ENCODE measurements around the gene ATG4B. TPM values are rescaled to one million over a fixed set of nuclear protein-coding genes. Genes with fewer than 3 reads are reported as not detected.
"Not testable (repeated sequence)": the region's sequence is repeated elsewhere in the genome, so short reads cannot be mapped to it uniquely, and the experiment has no call there.

Gene ATG4B
- total and polyA plus RNA-seq, 2 donors (not counting 3 experiments of a cell fraction or from before 2014, with no cell fraction given) = 83.6 to 113 TPM

GRCh38 chr2:241660593-241661213, 23.2 kb downstream of the ATG4B start:
- no peak for FAIRE-seq

GRCh38 chr2:241662731-241663130, 25.2 kb downstream of the ATG4B start:
- POLR2A ChIA-PET; intact Hi-C loops (cut with micrococcal nuclease); FAIRE-seq: not testable (repeated sequence)

More at GRCh38 chr2:241660593-241661213, 23.2 kb downstream of the ATG4B start:
- no peak for DNase-seq (ENCODE audit: low read depth, low spot score)
- Histone ChIP-seq H3K27me3 (ENCODE audit: control insufficient read depth in 2 of 2, insufficient read depth in 2 of 2, low read length in 2 of 2) (no peaks in the 10 kb centered on the region), H3K4me2 (ENCODE audit: insufficient read depth, low read length) (no peak overlapping the region), H3K9me3 (replicated peaks; ENCODE audit: control insufficient read depth, insufficient read depth, low read length) (no peaks in the 10 kb centered on the region), H3K4me3 (replicated peaks in 1 of 3; ENCODE audit: insufficient read depth in 1 of 3, low read depth in 1 of 3, low read length in 3 of 3) (no peak overlapping the region), H3K9ac (replicated peaks; ENCODE audit: extremely low read depth, insufficient read depth, low read length) (no peak overlapping the region), H3K9me1 (replicated peaks; ENCODE audit: control insufficient read depth, extremely low read depth, insufficient read depth, low read length) (no peaks in the 10 kb centered on the region), H4K20me1 (replicated peaks; ENCODE audit: control insufficient read depth, extremely low read depth, insufficient read depth, low read length) (no peaks in the 10 kb centered on the region), H3K36me3 (ENCODE audit: control insufficient read depth in 2 of 2, extremely low read depth in 1 of 2, insufficient read depth in 2 of 2, low read length in 2 of 2) (peaks cover 4 to 31% of the 10 kb centered on the region in 2 experiments), H2AFZ (ENCODE audit: low read depth, low read length) (no peak overlapping the region), H3K4me1 (ENCODE audit: control insufficient read depth, extremely low read depth, insufficient read depth, low read length) (peaks cover 7% of the 10 kb centered on the region), H3K27ac (ENCODE audit: insufficient read depth, low read depth, low read length) (no peak overlapping the region), H3K79me2 (ENCODE audit: control insufficient read depth, insufficient read depth, low read length) (no peaks in the 10 kb centered on the region)
- no TSS peak for BruUV-seq (replicated peaks)
- TF ChIP-seq POLR2AphosphoS5 (IDR thresholded peaks at IDR 0.05; ENCODE audit: insufficient read depth, low read depth, low read length) = no peak
- no peak for TF ChIP-seq JUN (IDR thresholded peaks at IDR 0.05; ENCODE audit: borderline replicate concordance, insufficient read depth, insufficient read length, low read depth)
- TF ChIP-seq GATA2 (IDR thresholded peaks at IDR 0.05; ENCODE audit: insufficient read depth, insufficient read length, low read depth, low read length) = no peak
- no peak for TF ChIP-seq FOS (IDR thresholded peaks at IDR 0.05; ENCODE audit: borderline replicate concordance, insufficient read depth, low read length)
- TF ChIP-seq MAX (IDR thresholded peaks at IDR 0.05; ENCODE audit: insufficient read depth, insufficient read length) = no peak
- CTCF ChIA-PET = interaction anchor here (1.3 to 1.4 kb wide), 2 partner anchors 281 to 302 kb away, joined by 3 to 7 read pairs; no protein-coding TSS in a partner anchor
- POLR2A ChIA-PET = no interaction called here
- intact Hi-C loops (cut with micrococcal nuclease) = no loop called here
- dilution Hi-C loops (cut with MboI; ENCODE audit: extremely low pct_ligation_motif_present, low sequenced_read_pairs) = no loop called here

More at GRCh38 chr2:241662731-241663130, 25.2 kb downstream of the ATG4B start:
- DNase-seq (ENCODE audit: low read depth, low spot score); H3K9ac ChIP-seq (replicated peaks; ENCODE audit: extremely low read depth, insufficient read depth, low read length); H3K9me1 ChIP-seq (replicated peaks; ENCODE audit: control insufficient read depth, extremely low read depth, insufficient read depth, low read length); H3K27me3 ChIP-seq (ENCODE audit: control insufficient read depth in 2 of 2, insufficient read depth in 2 of 2, low read length in 2 of 2); H2AFZ ChIP-seq (ENCODE audit: low read depth, low read length); H4K20me1 ChIP-seq (replicated peaks; ENCODE audit: control insufficient read depth, extremely low read depth, insufficient read depth, low read length); BruUV-seq (replicated peaks); dilution Hi-C loops (cut with MboI; ENCODE audit: extremely low pct_ligation_motif_present, low sequenced_read_pairs); H3K79me2 ChIP-seq (ENCODE audit: control insufficient read depth, insufficient read depth, low read length); H3K27ac ChIP-seq (ENCODE audit: insufficient read depth, low read depth, low read length); H3K4me3 ChIP-seq (replicated peaks in 1 of 3; ENCODE audit: insufficient read depth in 1 of 3, low read depth in 1 of 3, low read length in 3 of 3); H3K4me2 ChIP-seq (ENCODE audit: insufficient read depth, low read length); H3K9me3 ChIP-seq (replicated peaks; ENCODE audit: control insufficient read depth, insufficient read depth, low read length): not testable (repeated sequence)
- CTCF ChIA-PET = interaction anchor here (1.6 kb wide), 1 partner anchor 216 kb away, joined by 3 read pairs; no protein-coding TSS in a partner anchor
- peaks cover 20% of the 10 kb centered on the region for H3K4me1 ChIP-seq (ENCODE audit: control insufficient read depth, extremely low read depth, insufficient read depth, low read length)
- H3K36me3 ChIP-seq (ENCODE audit: control insufficient read depth in 2 of 2, extremely low read depth in 1 of 2, insufficient read depth in 2 of 2, low read length in 2 of 2) = peaks cover 2 to 22% of the 10 kb centered on the region in 2 experiments
